GM18861 (cell line): Measurements from ENCODE around the gene SLCO1B3.

ENCODE experiments used
- ATAC-seq: cut with Tn5 transposase; IDR thresholded peaks from one replicate; pipeline ENCODE4 v1.9.1; 2021; ENCODE audit not compliant: unreplicated experiment

The SLCO1B3 gene

GRCh38 chr12:20883288-20883687 is 72.8 kb downstream of the SLCO1B3 start:
- no peak for ATAC-seq

DNA sequence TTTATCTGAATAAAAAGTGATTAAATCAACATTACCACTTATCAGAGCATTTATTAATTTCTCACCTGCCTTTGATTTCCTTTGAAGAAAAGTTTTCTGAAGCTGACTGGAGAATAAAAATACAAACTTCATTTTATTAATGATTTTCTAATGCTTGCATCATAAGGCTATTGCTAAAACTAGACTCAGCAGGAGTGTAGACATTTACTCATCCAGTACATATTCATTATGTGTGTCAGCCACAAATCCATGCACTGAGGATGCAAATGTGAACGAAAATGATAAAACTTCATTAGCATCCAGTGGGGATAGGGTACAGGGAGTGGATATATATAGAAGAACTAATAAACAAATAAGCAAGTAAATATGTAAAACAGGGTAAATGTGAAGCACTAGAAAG is 74.6 kb downstream of the SLCO1B3 start:
- no peak for ATAC-seq

DNA sequence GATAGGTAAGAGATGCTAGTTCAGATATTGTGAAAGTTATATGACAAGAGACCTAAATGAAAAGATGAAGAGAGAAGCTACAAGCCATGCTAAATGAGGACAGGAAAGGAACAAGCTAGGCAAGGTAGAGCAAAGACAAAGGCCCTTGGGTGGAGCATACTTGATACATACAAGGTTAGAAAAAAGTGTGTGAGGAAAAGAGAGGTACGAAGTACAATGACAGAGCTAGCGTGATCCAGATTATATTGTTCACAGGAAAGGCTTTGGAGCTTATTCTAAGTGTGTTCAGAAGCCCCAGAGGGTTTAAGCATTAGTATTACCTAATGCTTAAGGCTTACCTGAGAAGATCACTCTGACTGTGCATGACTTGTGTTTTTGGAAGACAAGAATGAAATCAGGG is 75.0 kb downstream of the SLCO1B3 start:
- ATAC-seq, result no peak

- no peak for ATAC-seq
These were observed 106.8 kb downstream of the SLCO1B3 start for GRCh38 chr12:20917269-20917668.

DNA sequence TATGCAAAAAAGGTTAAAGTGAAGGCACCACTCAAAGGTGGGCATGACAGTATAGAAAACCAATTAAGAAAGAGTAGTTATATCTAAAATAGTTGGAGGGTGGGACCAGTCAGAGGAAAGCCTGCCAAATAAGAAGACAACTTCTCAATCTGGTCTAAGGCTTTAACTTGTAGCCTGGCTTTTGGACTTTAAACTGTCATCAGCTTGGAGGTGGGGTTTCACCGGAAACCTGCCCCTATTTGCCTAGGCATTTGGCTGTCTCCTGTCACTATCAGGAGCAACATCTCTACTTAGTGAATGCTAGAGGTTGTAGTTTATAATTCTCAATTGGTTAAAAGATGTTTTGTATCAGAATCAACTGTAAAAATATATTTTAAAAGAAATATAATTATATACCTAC is 107.3 kb downstream of the SLCO1B3 start:
- no peak for ATAC-seq

GRCh38 chr12:20931894-20932293 is 121.4 kb downstream of the SLCO1B3 start:
- no peak for ATAC-seq

DNA sequence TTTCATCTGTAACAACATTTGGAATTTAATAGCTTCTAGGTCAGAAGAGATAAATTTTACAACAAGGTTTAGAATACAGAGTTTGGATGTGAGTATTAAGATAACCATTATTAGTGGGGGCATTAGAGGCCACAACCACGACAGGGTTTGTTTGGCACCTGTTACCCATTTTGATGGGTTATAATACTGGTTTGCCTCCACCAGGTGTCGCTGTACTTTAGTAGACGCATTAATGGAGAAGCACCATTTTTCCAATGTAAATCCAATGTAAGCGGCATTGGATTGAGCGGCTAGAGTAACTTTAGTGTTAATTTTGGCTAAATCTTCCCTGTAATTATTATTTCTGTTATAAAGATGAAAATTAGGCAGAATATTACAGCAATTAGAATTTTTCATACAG is 136.2 kb downstream of the SLCO1B3 start:
- ATAC-seq, result no peak

DNA sequence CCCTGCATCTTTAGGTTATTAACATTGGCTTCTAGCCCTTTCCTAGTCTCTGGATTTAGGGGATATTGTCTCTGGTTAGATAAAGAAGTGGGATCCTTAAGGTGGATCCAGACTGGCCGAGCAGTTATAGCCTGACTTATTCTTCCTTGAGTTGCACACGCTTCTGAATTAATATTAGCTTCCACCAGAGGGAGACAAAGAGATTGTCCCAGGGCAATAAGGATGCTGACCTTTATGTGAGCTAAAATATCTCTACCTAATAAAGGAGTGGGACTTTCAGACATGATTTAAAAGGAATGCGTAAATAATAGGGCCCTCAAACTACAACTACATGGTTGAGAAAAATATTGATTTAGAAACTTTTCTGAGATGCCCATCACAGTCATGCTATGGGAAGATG is 139.7 kb downstream of the SLCO1B3 start:
- peak; percentile 66 for ATAC-seq

GRCh38 chr12:20963303-20963702 is 152.8 kb downstream of the SLCO1B3 start:
- no peak for ATAC-seq

GRCh38 chr12:20963762-20964161 is 153.3 kb downstream of the SLCO1B3 start:
- no peak for ATAC-seq
